Gastrocnemius medialis (tissue), 4 donors: ENCODE data around the gene FKBP8.

Source experiments
- POLR2A ChIP-seq, 2 donors: fragments of 450-650 bp; IDR thresholded peaks; one replicate each; pipeline ENCODE4 v1.6.1; 2017; ENCODE audit warnings: antibody characterized with exemption in 2 of 2, mild to moderate bottlenecking in 2 of 2, moderate library complexity in 2 of 2
- TF ChIP-seq, protein P1 (sequence below), 5 experiments: fragments of 450-650 bp in 3 of 5; fragments of 200-600 bp in 2 of 5; sonication (generic) in 2 of 5; IDR thresholded peaks in 4 of 5; conservative IDR thresholded peaks in 1 of 5; 1 replicate in 4 of 5; 2 replicates in 1 of 5; pipeline ENCODE4 v1.5.1; 2016 to 2019; ENCODE audit warnings: antibody characterized with exemption in 5 of 5, mild to moderate bottlenecking in 3 of 5, moderate library complexity in 3 of 5

- TF ChIP-seq, protein P1, sequence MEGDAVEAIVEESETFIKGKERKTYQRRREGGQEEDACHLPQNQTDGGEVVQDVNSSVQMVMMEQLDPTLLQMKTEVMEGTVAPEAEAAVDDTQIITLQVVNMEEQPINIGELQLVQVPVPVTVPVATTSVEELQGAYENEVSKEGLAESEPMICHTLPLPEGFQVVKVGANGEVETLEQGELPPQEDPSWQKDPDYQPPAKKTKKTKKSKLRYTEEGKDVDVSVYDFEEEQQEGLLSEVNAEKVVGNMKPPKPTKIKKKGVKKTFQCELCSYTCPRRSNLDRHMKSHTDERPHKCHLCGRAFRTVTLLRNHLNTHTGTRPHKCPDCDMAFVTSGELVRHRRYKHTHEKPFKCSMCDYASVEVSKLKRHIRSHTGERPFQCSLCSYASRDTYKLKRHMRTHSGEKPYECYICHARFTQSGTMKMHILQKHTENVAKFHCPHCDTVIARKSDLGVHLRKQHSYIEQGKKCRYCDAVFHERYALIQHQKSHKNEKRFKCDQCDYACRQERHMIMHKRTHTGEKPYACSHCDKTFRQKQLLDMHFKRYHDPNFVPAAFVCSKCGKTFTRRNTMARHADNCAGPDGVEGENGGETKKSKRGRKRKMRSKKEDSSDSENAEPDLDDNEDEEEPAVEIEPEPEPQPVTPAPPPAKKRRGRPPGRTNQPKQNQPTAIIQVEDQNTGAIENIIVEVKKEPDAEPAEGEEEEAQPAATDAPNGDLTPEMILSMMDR (IDR thresholded peaks at IDR 0.05 in 4 of 5, conservative IDR thresholded peaks at IDR 0.05 in 1 of 5), result peak; percentile 8 to 35 (median 31)
- TF ChIP-seq POLR2A (IDR thresholded peaks at IDR 0.05), result no peak
These were observed 46.3 kb upstream of the FKBP8 start for GRCh38 chr19:18589380-18590272.
